Thyroid gland (tissue), 4 donors: ENCODE measurements around the gene OR10P1.

Experiments used
- CTCF ChIP-seq, 6 experiments: fragments of 200-600 bp in 3 of 6; fragments of 450-650 bp in 3 of 6; sonication (generic) in 3 of 6; IDR thresholded peaks; one replicate each; pipeline ENCODE4 v1.5.1; 2016 to 2019; ENCODE audit warnings: antibody characterized with exemption in 6 of 6, mild to moderate bottlenecking in 2 of 6, inconsistent platforms in 1 of 6, moderate library complexity in 1 of 6
- POLR2A ChIP-seq, 2 donors: fragments of 450-650 bp; IDR thresholded peaks; one replicate each; pipeline ENCODE4 v1.6.1; 2017; ENCODE audit warnings: antibody characterized with exemption in 2 of 2, mild to moderate bottlenecking in 2 of 2, moderate library complexity in 1 of 2

DNA sequence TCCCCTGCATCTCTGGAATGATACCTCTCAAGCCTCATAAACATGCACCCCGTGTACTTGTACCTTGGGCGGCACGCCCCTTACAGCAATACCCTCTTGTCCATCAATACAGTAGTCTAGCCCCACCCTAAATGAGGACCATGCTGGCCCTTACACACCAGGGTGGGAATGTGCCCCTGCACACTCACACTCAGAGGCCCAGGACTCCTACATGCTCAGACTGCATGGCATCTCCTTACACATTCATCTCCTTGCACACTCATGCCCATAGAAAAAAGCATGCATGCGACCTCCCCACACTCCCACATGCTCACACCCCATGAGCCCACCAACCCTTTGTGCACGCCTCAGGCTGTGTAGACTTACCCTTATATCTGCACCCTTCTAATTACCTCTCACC, 49.0 kb downstream of the OR10P1 start:
- TF ChIP-seq CTCF (IDR thresholded peaks at IDR 0.05) (no peak), POLR2A (IDR thresholded peaks at IDR 0.05) (no peak)
